ENCODE measurements around the gene SLX9. TPM values are rescaled to one million over a fixed set of nuclear protein-coding genes. Genes with fewer than 3 reads are reported as not detected.

SLX9 gene
- total RNA-seq, 1 donor from 2014 or later = 24.0 TPM

- Mint-ChIP-seq H3K36me3 (ENCODE audit: low read depth) (peaks cover 1% of the 10 kb centered on the region), H3K27ac (ENCODE audit: unreplicated experiment) (no peak overlapping the region)
- DNase-seq (ENCODE audit: low spot score) = peak; percentile 78
Measured at GRCh38 chr21:45011426-45011825, 71.6 kb downstream of the SLX9 start.

GRCh38 chr21:45011911-45012661 lies 72.3 kb downstream of the SLX9 start:
- H3K4me3 Mint-ChIP-seq (ENCODE audit: unreplicated experiment) = no peak overlapping the region
- peak; percentile 75 for DNase-seq (ENCODE audit: low spot score)

More at GRCh38 chr21:45011426-45011825, 71.6 kb downstream of the SLX9 start:
- H3K4me1 Mint-ChIP-seq (ENCODE audit: low read depth) = peaks cover 35% of the 10 kb centered on the region
- no peaks in the 10 kb centered on the region for H3K27me3 Mint-ChIP-seq (ENCODE audit: low read depth)
- TF ChIP-seq CTCF (IDR thresholded peaks at IDR 0.05) = no peak
- peaks cover 10% of the 10 kb centered on the region for H3K9me3 Mint-ChIP-seq (ENCODE audit: low read depth)
- no peak overlapping the region for H3K4me3 Mint-ChIP-seq (ENCODE audit: unreplicated experiment)

GRCh38 chr21:45012662-45013259 lies 72.9 kb downstream of the SLX9 start:
- peak overlapping the region; percentile 81 for H3K27ac Mint-ChIP-seq (ENCODE audit: unreplicated experiment)
- no peaks in the 10 kb centered on the region for H3K27me3 Mint-ChIP-seq (ENCODE audit: low read depth)
- peaks cover 9% of the 10 kb centered on the region for H3K9me3 Mint-ChIP-seq (ENCODE audit: low read depth)
- H3K4me3 Mint-ChIP-seq (ENCODE audit: unreplicated experiment) = no peak overlapping the region
- no peaks in the 10 kb centered on the region for H3K36me3 Mint-ChIP-seq (ENCODE audit: low read depth)
- DNase-seq (ENCODE audit: low spot score) = peak; percentile 72
- peaks cover 48% of the 10 kb centered on the region for H3K4me1 Mint-ChIP-seq (ENCODE audit: low read depth)
- TF ChIP-seq CTCF (IDR thresholded peaks at IDR 0.05) = no peak

More at GRCh38 chr21:45011911-45012661, 72.3 kb downstream of the SLX9 start:
- TF ChIP-seq CTCF (IDR thresholded peaks at IDR 0.05) = peak; percentile 53
- Mint-ChIP-seq H3K27ac (ENCODE audit: unreplicated experiment) (peak overlapping the region; percentile 81), H3K36me3 (ENCODE audit: low read depth) (no peaks in the 10 kb centered on the region), H3K4me1 (ENCODE audit: low read depth) (peaks cover 42% of the 10 kb centered on the region), H3K27me3 (ENCODE audit: low read depth) (no peaks in the 10 kb centered on the region), H3K9me3 (ENCODE audit: low read depth) (peaks cover 9% of the 10 kb centered on the region)

GRCh38 chr21:45013260-45013841 lies 73.5 kb downstream of the SLX9 start:
- Mint-ChIP-seq H3K27ac (ENCODE audit: unreplicated experiment) (peak overlapping the region; percentile 42), H3K4me1 (ENCODE audit: low read depth) (peaks cover 52% of the 10 kb centered on the region), H3K27me3 (ENCODE audit: low read depth) (no peaks in the 10 kb centered on the region), H3K9me3 (ENCODE audit: low read depth) (peaks cover 9% of the 10 kb centered on the region), H3K36me3 (ENCODE audit: low read depth) (no peaks in the 10 kb centered on the region), H3K4me3 (ENCODE audit: unreplicated experiment) (no peak overlapping the region)
- peak; percentile 76 for DNase-seq (ENCODE audit: low spot score)
- TF ChIP-seq CTCF (IDR thresholded peaks at IDR 0.05) = no peak

GRCh38 chr21:45014747-45015468 lies 75.1 kb downstream of the SLX9 start:
- Mint-ChIP-seq H3K36me3 (ENCODE audit: low read depth) (no peaks in the 10 kb centered on the region), H3K27ac (ENCODE audit: unreplicated experiment) (no peak overlapping the region), H3K9me3 (ENCODE audit: low read depth) (no peaks in the 10 kb centered on the region), H3K4me3 (ENCODE audit: unreplicated experiment) (no peak overlapping the region), H3K4me1 (ENCODE audit: low read depth) (peaks cover 48% of the 10 kb centered on the region), H3K27me3 (ENCODE audit: low read depth) (no peaks in the 10 kb centered on the region)
- no peak for TF ChIP-seq CTCF (IDR thresholded peaks at IDR 0.05)
- DNase-seq (ENCODE audit: low spot score) = no peak
